Endothelial cell of umbilical vein (primary cell): ENCODE results near the gene WDTC1. TPM values are rescaled to one million over a fixed set of nuclear protein-coding genes. Genes with fewer than 3 reads are reported as not detected.

Source experiments
- BruUV-seq: library from RNA; stranded (reverse); fragments of 400-500 nt; replicated peaks from 2 replicates; lab custom pipeline; 2021; lab: Mats Ljungman, UMichigan
- CTCF ChIA-PET: fragments of 300-600, 350-600 bp; sonication (Branson Sonifier 250); formaldehyde crosslinking; loops from one replicate; lab custom pipeline; 2021; ENCODE audit warnings: antibody characterized with exemption, inconsistent platforms; lab: Charles Lee
- POLR2A ChIA-PET: fragments of 300-600, 350-600 bp; sonication (Branson Sonifier 250); formaldehyde crosslinking; loops from one replicate; lab custom pipeline; 2021; ENCODE audit warnings: antibody characterized with exemption, inconsistent platforms; lab: Charles Lee
- DNase-seq: peaks from one replicate; pipeline ENCODE4 v3.0.0-alpha.2; 2011; ENCODE audit warnings: low read depth, low spot score
- FAIRE-seq: peaks from 2 replicates; lab custom pipeline; 2011; peaks lifted over from hg19 to GRCh38; lab: Jason Lieb, UNC
- H2AFZ ChIP-seq: 2 replicates; pipeline ENCODE4 v1.6.0; 2012; ENCODE audit warnings: low read depth, low read length, control low read depth, inconsistent platforms
- H3K27ac ChIP-seq: 2 replicates; pipeline ENCODE4 v1.5.1; 2011; ENCODE audit warnings: low read depth, mild to moderate bottlenecking, control low read depth, low read length, moderate library complexity; ENCODE audit not compliant: insufficient read depth
- H3K27me3 ChIP-seq, 2 experiments: 2 replicates each; pipeline versions ENCODE4 v1.6.0 to v1.6.1; 2011; ENCODE audit warnings: low read length in 2 of 2, mixed read lengths in 1 of 2; ENCODE audit not compliant: control insufficient read depth in 2 of 2, insufficient read depth in 2 of 2
- H3K36me3 ChIP-seq, 2 experiments: 2 replicates in 1 of 2; 3 replicates in 1 of 2; pipeline ENCODE4 v1.5.1; 2011; ENCODE audit warnings: low read length in 2 of 2, mild to moderate bottlenecking in 1 of 2, moderate library complexity in 1 of 2; ENCODE audit not compliant: control insufficient read depth in 2 of 2, insufficient read depth in 2 of 2; ENCODE audit errors: extremely low read depth in 1 of 2
- H3K4me1 ChIP-seq: 3 replicates; pipeline ENCODE4 v1.5.1; 2011; ENCODE audit warnings: mild to moderate bottlenecking, low read length; ENCODE audit not compliant: control insufficient read depth, insufficient read depth; ENCODE audit errors: extremely low read depth
- H3K4me2 ChIP-seq: 2 replicates; pipeline ENCODE4 v1.6.1; 2011; ENCODE audit warnings: low read length, control low read depth, mixed read lengths; ENCODE audit not compliant: insufficient read depth
- H3K4me3 ChIP-seq, 3 experiments: fragments of 200-600 bp in 1 of 3; sonication (generic), shearing (Covaris generic) in 1 of 3; replicated peaks in 1 of 3; 2 replicates each; pipeline ENCODE4 v1.5.1; 2011 to 2016; ENCODE audit warnings: control low read depth in 3 of 3, low read length in 3 of 3, mild to moderate bottlenecking in 2 of 3, inconsistent platforms in 1 of 3, low read depth in 1 of 3, moderate library complexity in 1 of 3; ENCODE audit not compliant: insufficient read depth in 1 of 3
- H3K79me2 ChIP-seq: 2 replicates; pipeline ENCODE4 v1.6.0; 2012; ENCODE audit warnings: low read length, inconsistent platforms; ENCODE audit not compliant: control insufficient read depth, insufficient read depth
- H3K9ac ChIP-seq: replicated peaks from 2 replicates; pipeline ENCODE3; 2011; ENCODE audit warnings: low read length, control low read depth; ENCODE audit not compliant: insufficient read depth; ENCODE audit errors: extremely low read depth
- H3K9me1 ChIP-seq: replicated peaks from 3 replicates; pipeline ENCODE4 v1.6.0; 2011; ENCODE audit warnings: mild to moderate bottlenecking, low read length; ENCODE audit not compliant: control insufficient read depth, insufficient read depth; ENCODE audit errors: extremely low read depth
- H3K9me3 ChIP-seq: replicated peaks from 2 replicates; pipeline ENCODE4 v1.5.1; 2012; ENCODE audit warnings: low read length, inconsistent platforms; ENCODE audit not compliant: control insufficient read depth, insufficient read depth
- H4K20me1 ChIP-seq: replicated peaks from 2 replicates; pipeline ENCODE3; 2011; ENCODE audit warnings: mild to moderate bottlenecking, low read length; ENCODE audit not compliant: control insufficient read depth, insufficient read depth; ENCODE audit errors: extremely low read depth
- EZH2 ChIP-seq: IDR thresholded peaks from 2 replicates; pipeline ENCODE4 v1.6.1; 2012; ENCODE audit warnings: borderline replicate concordance, low read depth, mild to moderate bottlenecking, moderate library complexity, low read length, inconsistent platforms; ENCODE audit not compliant: severe bottlenecking
- FOS ChIP-seq: IDR thresholded peaks from 2 replicates; pipeline ENCODE4 v1.6.1; 2011; ENCODE audit warnings: mild to moderate bottlenecking, low read length, moderate library complexity, borderline replicate concordance; ENCODE audit not compliant: insufficient read depth
- GATA2 ChIP-seq: IDR thresholded peaks from 2 replicates; pipeline ENCODE4 v1.7.0; 2011; ENCODE audit warnings: low read depth, mild to moderate bottlenecking, moderate library complexity, mixed read lengths, low read length; ENCODE audit not compliant: insufficient read length, insufficient read depth
- JUN ChIP-seq: IDR thresholded peaks from 2 replicates; pipeline ENCODE4 v1.6.1; 2011; ENCODE audit warnings: borderline replicate concordance, low read depth; ENCODE audit not compliant: insufficient read length, insufficient read depth
- MYC ChIP-seq: IDR thresholded peaks from one replicate; pipeline ENCODE4 v1.6.1; 2011; ENCODE audit warnings: mild to moderate bottlenecking, low read depth, low read length
- POLR2A ChIP-seq: IDR thresholded peaks from 2 replicates; pipeline ENCODE4 v1.6.1; 2012; ENCODE audit warnings: low read depth, mild to moderate bottlenecking, control low read depth, low read length
- POLR2AphosphoS5 ChIP-seq: IDR thresholded peaks from 2 replicates; pipeline ENCODE4 v1.6.1; 2012; ENCODE audit warnings: low read depth, mild to moderate bottlenecking, control low read depth, low read length, moderate library complexity; ENCODE audit not compliant: insufficient read depth
- dilution Hi-C: fragments of 300-500 bp; cut with MboI; formaldehyde crosslinking; loops from one replicate; pipeline ENCODE4 v1.15.0; 2019; ENCODE audit warnings: low sequenced_read_pairs; ENCODE audit not compliant: extremely low pct_ligation_motif_present
- intact Hi-C: fragments of 100-400 bp; cut with micrococcal nuclease; formaldehyde crosslinking; loops from one replicate; pipeline ENCODE4 v1.10.0; 2022
- polyA plus RNA-seq, 4 experiments: library from polyadenylated mRNA; depleted of rRNA in 3 of 4; stranded (reverse) in 3 of 4; unstranded in 1 of 4; fragments of >200 nt; gene quantifications; 2 replicates each; pipeline versions ENCODE4 v1.2.1 to v1.2.3, GENCODE V29; 2011 to 2012; ENCODE audit warnings: missing spikeins in 1 of 4
- total RNA-seq: library from RNA; stranded (reverse); gene quantifications from 2 replicates; pipeline ENCODE4 v1.2.3, GENCODE V29; 2021
- TF ChIP-seq, protein P1 (sequence below), 2 donors: IDR thresholded peaks; 1 replicate in 1 of 2; 2 replicates in 1 of 2; pipeline ENCODE4 v1.5.1; 2011; ENCODE audit warnings: low read length in 2 of 2, mild to moderate bottlenecking in 2 of 2, moderate library complexity in 2 of 2, control low read depth in 1 of 2, inconsistent platforms in 1 of 2, low read depth in 1 of 2; ENCODE audit not compliant: insufficient read depth in 1 of 2; ENCODE audit errors: extremely low read depth in 1 of 2
- TF ChIP-seq, protein P2 (sequence below): IDR thresholded peaks from 2 replicates; pipeline ENCODE4 v1.6.1; 2011; ENCODE audit not compliant: insufficient read depth, insufficient read length

WDTC1 gene
- total and polyA plus RNA-seq, 2 donors (not counting 3 experiments of a cell fraction or from before 2014, with no cell fraction given), result 15.4 to 27.6 TPM

DNA sequence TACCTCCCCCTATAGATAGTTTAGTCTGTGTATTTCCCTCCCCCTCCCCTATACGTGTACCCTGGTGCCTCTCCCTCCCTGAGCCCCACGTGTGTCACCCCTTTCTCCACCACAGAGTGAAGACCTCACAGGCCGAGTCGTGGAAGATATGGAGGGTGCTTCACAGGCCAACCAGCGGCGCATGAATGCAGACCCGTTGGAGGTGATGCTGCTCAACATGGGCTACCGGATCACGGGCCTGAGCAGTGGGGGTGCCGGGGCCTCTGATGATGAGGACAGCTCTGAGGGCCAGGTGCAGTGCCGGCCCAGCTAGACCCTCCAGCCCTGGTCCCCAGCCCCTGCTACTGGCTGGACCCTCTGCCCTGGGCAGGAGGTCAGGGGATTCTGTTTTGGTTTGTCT is 71.6 kb downstream of the WDTC1 start:
- no peaks in the 10 kb centered on the region for H3K9me1 ChIP-seq

More for the DNA sequence above, 71.6 kb downstream of the WDTC1 start:
- Histone ChIP-seq H3K9me3 (no peaks in the 10 kb centered on the region), H3K4me3 (no peak overlapping the region), H3K27me3 (no peaks in the 10 kb centered on the region), H2AFZ (no peak overlapping the region), H3K4me1 (no peaks in the 10 kb centered on the region), H3K27ac (no peak overlapping the region), H3K4me2 (no peak overlapping the region), H3K9ac (no peak overlapping the region), H3K36me3 (peaks cover 0 to 5% of the 10 kb centered on the region in 2 experiments), H3K79me2 (no peaks in the 10 kb centered on the region), H4K20me1 (no peaks in the 10 kb centered on the region)
- no TSS peak for BruUV-seq
- intact Hi-C loops, result no loop called here
- DNase-seq (no peak), FAIRE-seq (no peak)
- dilution Hi-C loops, result no loop called here
- TF ChIP-seq GATA2 (no peak), POLR2A (no peak), MYC (no peak), JUN (no peak), FOS (no peak), POLR2AphosphoS5 (no peak), EZH2 (no peak)
- TF ChIP-seq, protein P1, sequence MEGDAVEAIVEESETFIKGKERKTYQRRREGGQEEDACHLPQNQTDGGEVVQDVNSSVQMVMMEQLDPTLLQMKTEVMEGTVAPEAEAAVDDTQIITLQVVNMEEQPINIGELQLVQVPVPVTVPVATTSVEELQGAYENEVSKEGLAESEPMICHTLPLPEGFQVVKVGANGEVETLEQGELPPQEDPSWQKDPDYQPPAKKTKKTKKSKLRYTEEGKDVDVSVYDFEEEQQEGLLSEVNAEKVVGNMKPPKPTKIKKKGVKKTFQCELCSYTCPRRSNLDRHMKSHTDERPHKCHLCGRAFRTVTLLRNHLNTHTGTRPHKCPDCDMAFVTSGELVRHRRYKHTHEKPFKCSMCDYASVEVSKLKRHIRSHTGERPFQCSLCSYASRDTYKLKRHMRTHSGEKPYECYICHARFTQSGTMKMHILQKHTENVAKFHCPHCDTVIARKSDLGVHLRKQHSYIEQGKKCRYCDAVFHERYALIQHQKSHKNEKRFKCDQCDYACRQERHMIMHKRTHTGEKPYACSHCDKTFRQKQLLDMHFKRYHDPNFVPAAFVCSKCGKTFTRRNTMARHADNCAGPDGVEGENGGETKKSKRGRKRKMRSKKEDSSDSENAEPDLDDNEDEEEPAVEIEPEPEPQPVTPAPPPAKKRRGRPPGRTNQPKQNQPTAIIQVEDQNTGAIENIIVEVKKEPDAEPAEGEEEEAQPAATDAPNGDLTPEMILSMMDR (IDR thresholded peaks at IDR 0.05; ENCODE audit: extremely low read depth in 1 of 2, insufficient read depth in 1 of 2, low read depth in 1 of 2, low read length in 2 of 2), result no peak
- TF ChIP-seq, protein P2, sequence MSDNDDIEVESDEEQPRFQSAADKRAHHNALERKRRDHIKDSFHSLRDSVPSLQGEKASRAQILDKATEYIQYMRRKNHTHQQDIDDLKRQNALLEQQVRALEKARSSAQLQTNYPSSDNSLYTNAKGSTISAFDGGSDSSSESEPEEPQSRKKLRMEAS, result no peak
- ChIA-PET CTCF (interaction anchor here (1.3 to 3.8 kb wide), 2 partner anchors 10 to 27 kb away, joined by 5 to 30 read pairs; no protein-coding TSS in a partner anchor), POLR2A (no interaction called here)
